Measurements from ENCODE around the gene CMIP. TPM values are rescaled to one million over a fixed set of nuclear protein-coding genes. Genes with fewer than 3 reads are reported as not detected.
"Not testable (repeated sequence)": the region's sequence is repeated elsewhere in the genome, so short reads cannot be mapped to it uniquely, and the experiment has no call there.

CMIP gene
- total RNA-seq, 1 donor from 2014 or later: 19.1 TPM

GRCh38 chr16:81522108-81522701 lies 77.6 kb downstream of the CMIP start:
- no peak overlapping the region for H3K4me3 ChIP-seq (ENCODE audit: low read depth, low read length)
- TF ChIP-seq CTCF (conservative IDR thresholded peaks at IDR 0.05; ENCODE audit: low read depth, low read length): no peak
- no peak for DNase-seq (ENCODE audit: low read depth)

- H3K4me3 ChIP-seq (ENCODE audit: low read depth, low read length); DNase-seq (ENCODE audit: low read depth): not testable (repeated sequence)
Measured at GRCh38 chr16:81522851-81523250, 78.2 kb downstream of the CMIP start.

GRCh38 chr16:81523387-81524115 lies 78.9 kb downstream of the CMIP start:
- TF ChIP-seq CTCF (conservative IDR thresholded peaks at IDR 0.05; ENCODE audit: low read depth, low read length): no peak
- H3K4me3 ChIP-seq (ENCODE audit: low read depth, low read length): no peak overlapping the region
- no peak for DNase-seq (ENCODE audit: low read depth)

- H3K4me3 ChIP-seq (ENCODE audit: low read depth, low read length): no peak overlapping the region
- no peak for TF ChIP-seq CTCF (conservative IDR thresholded peaks at IDR 0.05; ENCODE audit: low read depth, low read length)
- no peak for DNase-seq (ENCODE audit: low read depth)
Measured at GRCh38 chr16:81524382-81524781, 79.8 kb downstream of the CMIP start.

GRCh38 chr16:81524885-81525284 lies 80.3 kb downstream of the CMIP start:
- DNase-seq (ENCODE audit: low read depth): not testable (repeated sequence)

GRCh38 chr16:81526199-81526598 lies 81.6 kb downstream of the CMIP start:
- no peak for TF ChIP-seq CTCF (conservative IDR thresholded peaks at IDR 0.05; ENCODE audit: low read depth, low read length)
- no peak for DNase-seq (ENCODE audit: low read depth)
- no peak overlapping the region for H3K4me3 ChIP-seq (ENCODE audit: low read depth, low read length)

More at GRCh38 chr16:81524885-81525284, 80.3 kb downstream of the CMIP start:
- H3K4me3 ChIP-seq (ENCODE audit: low read depth, low read length): not testable (repeated sequence)

GRCh38 chr16:81526935-81527334 lies 82.3 kb downstream of the CMIP start:
- DNase-seq (ENCODE audit: low read depth): no peak
- H3K4me3 ChIP-seq (ENCODE audit: low read depth, low read length): no peak overlapping the region
- TF ChIP-seq CTCF (conservative IDR thresholded peaks at IDR 0.05; ENCODE audit: low read depth, low read length): no peak
